COLO829 (cell line): ENCODE results near the gene SHH.
A peak's percentile ranks its signal among the peaks of the same experiment; 100 is the strongest.
"Not testable (repeated sequence)": the region's sequence is repeated elsewhere in the genome, so short reads cannot be mapped to it uniquely, and the experiment has no call there.

ENCODE experiments used
- DNase-seq: peaks from one replicate; pipeline ENCODE4 v3.0.0; 2012; ENCODE audit warnings: low spot score

The SHH gene

DNA sequence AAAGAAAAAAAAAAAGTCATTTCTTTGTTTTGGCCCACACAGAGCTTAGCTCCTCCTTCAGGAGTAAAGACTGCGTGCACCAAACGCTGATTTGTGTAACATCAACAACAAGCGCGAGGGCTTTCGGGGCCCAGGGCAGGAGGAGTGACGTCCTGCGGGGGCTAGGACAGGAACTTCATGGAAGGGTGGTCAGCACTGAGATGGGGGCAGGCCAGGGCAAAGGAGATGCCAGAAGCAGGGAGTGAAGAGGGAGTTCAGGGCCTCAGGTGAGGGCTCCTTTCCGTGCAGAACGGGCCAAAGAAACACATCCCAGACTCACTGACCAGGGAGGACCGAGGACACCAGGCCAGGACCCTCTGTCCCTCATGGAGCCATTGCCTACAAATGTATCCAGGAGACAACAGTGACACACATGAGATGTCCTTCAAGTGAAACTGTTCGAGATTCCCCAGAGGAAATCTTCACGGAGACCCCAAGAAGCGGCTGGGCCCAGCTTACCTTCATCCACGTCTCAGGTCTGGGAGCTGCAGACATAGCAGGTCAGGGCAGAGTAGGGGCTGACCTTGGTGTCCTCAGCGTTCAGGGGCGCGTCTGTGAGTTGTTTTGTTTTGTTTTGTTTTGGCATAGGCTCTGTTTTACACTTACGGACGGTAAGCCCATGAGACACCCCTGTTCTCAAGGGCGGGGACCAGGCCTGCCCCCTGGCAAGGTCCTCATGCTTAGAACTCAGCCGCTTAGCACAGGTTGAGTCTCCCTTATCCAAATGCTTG lies 30.4 kb upstream of the SHH start:
- no peak for DNase-seq

DNA sequence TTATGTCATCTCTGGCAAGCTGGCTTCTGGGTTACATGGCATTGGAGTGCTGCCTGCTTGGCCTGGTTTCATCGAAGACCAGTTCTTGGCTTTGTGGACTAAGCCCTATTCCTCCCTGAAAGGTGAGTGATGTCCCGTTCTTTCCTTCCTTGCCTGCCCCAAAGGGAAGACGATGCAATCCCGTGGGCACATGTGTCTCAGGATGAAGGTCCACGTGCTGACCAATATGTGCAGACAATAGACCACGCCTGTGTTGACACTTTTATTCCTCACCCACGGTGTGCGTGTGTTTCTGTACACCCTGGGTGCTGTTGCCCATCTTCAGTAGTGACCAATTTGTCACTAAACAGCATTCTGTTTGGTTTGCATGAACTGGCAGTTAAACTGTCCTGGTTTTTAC lies 28.6 kb upstream of the SHH start:
- DNase-seq = no peak

DNA sequence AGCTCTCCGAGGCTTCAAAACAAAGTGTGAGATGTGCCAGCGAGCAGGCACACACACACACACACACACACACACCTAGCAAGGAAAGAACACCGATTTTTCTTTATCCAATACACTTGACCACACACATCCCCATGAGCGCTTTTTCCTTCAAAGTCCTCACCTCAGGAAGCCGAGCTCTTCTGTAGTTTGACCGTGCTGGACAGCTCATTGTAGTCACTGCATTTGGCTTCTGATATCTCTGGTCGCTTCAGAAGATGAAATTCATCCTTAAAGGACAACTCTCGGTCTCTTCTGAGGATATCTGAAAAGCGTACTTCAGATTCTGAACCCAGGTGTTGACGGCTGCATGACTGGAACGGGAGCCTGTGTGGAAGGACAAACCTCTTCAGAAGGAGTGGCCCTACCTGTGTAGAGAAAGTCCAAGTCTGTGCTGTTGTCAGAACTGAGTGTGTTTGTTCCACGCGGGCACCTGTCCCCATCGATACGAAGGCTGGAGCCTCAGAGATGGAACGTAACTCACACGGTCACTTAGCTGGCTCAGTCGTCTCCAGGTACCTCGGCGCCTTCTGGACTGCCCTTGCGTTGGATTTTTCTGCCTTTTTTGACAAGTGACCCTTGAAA lies 28.1 kb upstream of the SHH start:
- no peak for DNase-seq

DNA sequence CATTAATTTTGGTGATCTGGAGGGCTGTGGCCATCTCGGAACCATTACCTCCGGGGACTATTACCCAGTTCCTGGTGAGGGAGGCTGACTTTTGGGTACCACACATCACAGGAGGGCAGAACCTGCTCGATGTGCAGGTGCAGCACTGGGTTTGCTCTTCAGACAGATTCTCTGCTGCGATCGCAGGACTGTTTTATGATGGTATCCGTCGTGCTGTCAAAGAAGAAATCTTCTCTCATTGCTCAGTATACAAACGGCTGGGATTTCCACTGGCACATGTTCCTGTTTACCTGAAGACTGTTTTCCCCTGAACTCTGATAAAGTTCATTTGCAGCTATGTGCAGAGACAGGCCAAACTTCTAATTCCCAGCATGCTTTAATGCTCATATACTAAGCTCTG lies 27.2 kb upstream of the SHH start:
- DNase-seq = no peak

DNA sequence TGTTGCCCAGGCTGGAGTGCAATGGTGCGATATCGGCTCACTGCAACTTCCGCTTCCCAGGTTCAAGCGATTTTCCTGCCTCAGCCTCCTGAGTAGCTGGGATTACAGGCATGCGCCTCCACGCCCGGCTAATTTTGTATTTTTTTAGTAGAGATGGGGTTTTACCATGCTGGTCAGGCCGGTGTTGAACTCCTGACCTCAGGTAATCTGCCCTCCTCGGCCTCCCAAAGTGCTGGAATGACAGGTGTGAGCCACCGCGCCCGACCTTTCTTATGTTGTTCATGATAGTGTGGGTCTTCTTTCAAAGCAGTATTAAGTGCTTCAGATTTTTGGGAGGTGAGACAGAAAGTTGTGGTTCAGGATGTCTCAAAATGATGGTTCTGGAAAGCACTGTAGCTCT lies 26.0 kb upstream of the SHH start:
- DNase-seq = not testable (repeated sequence)

DNA sequence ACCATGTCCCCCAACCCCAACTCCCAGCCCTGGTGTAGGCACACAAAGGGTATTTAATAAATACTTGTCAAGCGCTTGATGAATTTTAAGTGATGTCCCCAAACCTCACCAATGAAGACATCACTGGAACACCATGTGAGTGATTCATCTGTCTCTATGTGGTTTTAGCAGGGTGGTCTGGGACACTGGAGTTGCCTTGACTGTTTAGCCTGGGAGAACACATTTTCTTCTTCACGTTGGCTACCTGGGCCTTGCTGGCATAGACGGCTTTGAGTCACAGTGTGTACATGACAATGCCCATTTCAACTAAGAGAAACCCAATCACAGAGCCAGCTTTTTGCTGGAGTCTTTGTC lies 24.8 kb upstream of the SHH start:
- DNase-seq = no peak

DNA sequence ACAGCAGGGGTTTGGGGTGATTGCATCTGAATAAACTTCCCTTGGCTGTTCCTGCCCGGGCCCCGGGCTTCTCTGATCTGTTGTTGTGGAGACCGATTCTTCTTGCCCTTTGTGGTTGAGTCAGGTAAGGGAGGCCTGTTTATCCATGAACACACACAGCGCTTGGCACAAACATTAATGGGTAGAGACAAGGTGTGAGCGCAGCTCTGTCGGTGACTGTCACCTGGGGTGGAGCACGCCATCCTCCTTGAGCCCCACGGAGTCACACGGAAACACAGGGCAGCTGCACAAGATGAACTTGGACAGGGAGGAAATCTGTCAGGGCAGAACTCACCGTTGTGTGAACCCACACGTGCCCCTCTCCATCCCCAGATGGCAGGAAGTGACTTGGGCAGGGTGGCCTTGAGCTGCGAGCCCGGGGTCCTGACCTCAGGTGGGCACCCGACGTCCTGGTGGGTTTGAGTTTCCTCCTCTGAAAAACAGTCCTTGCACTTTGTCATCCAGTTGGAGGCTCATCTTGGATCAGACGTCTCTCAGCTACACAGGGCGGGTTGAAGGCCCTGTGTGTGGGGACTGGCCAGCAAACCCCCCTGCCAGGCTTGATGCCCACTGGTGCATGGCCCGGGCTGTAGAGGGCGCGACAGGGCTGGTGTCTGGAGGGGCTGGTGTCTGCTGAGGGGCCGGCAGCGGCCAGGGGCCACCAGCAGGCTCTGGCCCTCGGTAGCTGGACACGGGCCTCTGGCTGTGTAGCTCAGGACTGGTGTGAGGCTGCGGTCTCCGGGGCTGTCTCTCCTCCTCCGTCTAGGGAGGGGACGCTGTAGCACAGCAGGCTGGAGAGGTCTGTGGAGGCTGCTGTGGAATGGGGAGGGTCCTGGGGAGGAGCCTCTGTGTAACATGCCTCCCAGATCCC lies 24.2 kb upstream of the SHH start:
- DNase-seq = no peak

DNA sequence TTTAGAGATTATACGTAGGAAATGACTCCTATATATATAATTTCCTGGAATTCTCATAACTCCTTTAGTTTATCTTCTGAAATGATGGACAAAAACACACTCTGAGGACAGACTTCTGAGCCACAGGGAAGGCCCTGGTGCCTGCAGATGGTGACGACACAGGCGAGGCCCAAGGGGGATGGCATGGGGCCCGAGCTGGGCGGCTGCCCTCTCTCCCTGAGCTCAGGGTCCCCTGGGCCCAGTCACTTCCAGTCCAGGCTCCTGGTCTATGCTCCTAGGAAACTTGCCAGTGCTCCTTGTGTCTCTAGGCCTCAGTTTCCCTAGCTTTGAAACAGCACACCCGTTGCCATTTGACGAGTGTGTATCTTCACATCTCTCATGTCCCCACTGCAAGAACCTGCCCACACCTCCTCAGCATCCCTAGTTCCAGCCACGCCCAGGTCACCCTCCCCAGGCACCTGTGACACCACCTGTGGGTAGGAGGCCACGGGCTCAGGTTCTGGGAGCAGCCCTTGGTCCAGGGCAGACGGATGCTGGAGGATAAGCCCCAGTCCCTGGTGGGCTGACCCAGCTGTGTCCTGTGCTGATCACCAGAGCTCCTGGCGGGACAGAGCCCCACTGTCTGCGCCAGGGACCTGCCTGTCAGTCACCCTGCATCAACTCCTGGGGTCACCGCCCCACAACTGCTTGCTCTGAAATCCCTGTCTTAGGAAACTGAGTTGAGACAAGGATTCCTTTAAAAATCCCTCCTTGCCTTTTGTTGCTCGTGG lies 23.4 kb upstream of the SHH start:
- DNase-seq = no peak

DNA sequence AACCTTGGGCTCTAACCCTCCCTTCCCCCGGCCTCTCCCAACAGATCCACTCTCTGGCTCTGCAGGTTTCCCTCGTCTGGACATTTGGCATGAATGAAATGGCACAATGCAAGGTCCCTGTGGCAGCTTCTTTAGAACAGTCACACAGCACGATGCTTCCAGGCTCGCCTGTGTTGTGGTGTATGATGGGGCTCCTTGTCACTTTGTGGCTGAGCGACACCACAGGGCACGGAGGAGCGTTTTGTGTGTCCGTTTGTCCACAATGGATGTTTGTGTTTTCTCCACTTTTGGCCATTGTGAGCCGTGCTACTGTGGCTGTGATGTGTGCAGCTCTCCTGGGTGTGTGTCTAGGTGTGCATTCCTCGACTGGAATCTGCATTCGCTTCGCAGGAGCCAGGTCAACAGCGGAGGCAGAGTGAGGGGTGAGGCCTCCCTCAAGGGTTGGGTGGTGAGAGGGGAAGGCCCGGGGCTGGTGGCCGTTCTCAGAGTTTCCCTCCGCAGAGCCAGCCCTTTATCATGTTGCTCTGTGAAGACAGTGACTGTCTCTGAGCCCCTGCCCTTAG lies 22.3 kb upstream of the SHH start:
- no peak for DNase-seq

DNA sequence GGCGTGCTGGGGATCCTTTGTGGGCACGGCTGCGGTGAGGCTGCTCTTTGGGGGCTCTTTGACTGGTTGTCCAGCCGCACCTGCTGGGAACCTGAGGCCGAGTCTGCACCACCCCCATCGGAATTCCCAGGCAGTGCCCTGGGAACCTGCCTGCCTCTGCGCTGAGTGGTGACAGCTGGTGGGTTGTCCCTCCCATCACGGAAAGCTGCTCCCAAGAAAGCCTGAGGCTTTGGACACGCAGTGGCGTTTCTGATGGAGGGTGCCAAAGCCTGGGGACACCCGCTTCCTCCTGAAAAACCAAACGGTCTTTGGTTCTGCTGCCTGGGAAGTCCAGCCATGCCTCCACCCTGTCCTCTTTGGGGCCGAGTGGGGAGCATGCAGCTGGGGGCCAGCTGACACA lies 21.4 kb upstream of the SHH start:
- no peak for DNase-seq

DNA sequence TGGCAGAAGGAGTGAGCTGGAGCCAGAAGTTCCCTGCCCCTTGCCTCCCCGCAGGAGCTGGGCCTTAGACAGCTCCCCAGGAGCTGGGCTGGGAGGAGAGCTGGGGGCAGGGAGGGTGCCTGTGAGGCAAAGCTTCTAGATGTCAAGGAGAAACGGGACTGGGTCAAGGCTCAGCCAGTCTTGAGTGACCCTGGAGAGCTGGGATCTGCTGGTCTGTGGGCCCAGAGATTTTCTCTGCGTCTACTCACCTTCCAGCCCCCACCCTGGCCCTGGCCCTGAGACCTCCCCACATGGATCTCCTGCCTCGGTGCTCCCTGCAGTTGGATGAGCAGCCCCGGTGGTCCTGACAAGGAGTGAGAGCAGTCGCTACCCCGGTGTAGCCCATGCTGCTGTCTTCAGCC lies 20.3 kb upstream of the SHH start:
- no peak for DNase-seq

DNA sequence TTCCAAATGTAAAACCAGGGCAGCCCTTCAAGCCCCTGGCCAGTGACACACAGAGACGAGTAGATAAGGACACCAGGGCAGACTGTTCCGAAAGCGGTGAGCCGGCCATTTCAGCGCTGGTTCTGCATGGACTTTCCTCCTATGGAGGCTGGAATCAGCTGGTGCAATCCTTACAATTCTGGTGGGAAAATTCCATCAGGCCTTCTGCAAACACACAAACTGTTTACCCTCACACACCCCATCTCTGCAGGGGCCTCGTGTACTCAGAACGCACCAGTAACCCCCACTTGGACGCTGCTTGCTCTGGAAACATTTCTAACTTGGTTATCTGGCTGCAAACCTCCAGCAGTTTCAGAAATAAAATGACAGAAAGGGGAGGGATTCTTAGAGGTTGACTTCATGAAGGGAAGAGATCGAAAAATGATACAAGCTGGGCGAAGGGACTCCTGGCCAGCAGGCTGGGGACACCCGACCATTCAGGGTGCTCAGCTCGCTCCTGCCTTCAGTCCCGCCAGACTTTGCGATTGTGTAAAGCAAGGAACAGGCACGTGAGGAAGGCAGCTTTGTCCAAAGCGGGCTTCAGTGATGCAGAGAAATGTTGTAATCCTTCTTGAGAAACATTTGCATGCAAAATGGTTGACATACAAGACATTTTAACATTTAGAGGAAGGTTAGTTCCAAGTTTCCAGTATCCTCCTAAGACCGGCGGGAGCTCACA lies 19.7 kb upstream of the SHH start:
- no peak for DNase-seq

DNA sequence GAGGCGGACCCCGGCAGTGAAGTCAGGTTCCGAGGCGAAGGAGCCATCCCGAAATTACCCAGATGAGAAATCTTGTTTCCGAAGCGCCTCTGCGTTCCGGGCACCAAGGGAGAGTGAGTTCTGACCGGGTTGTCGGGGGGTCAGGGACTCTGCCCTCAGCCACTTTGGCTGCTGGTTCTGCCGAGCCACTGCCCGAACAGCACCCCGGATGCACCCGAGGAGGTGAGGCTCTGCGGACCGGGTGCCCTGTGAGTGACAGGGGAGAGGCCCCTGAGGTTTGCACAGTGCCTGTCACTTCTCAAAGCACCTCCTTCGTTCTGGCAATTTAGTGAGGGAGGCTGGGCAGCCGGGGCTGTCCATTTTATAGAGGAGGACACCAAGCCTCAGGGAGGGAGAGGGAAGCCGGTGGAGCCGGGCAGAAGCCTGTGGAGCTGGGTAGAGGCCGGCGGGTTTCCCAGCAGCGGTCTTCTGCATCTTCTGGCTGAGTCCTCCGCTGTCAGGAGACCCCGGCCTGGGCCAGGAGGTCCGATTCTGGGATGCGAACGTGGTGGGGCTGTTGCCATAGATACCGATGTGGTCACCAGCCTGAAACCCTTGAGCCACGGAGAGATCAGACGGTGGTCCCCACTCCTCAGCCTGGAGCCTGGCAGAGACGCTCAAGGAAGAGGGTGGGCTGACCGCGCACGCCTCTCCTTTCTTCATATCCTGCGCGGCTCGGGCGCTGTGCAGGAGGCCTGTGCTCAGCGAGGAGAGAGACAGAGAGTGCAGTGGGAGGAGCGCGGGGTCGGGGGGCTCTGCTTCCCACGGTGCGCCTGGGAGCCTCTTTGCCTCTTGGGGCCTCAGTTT lies 18.9 kb upstream of the SHH start:
- DNase-seq = no peak

DNA sequence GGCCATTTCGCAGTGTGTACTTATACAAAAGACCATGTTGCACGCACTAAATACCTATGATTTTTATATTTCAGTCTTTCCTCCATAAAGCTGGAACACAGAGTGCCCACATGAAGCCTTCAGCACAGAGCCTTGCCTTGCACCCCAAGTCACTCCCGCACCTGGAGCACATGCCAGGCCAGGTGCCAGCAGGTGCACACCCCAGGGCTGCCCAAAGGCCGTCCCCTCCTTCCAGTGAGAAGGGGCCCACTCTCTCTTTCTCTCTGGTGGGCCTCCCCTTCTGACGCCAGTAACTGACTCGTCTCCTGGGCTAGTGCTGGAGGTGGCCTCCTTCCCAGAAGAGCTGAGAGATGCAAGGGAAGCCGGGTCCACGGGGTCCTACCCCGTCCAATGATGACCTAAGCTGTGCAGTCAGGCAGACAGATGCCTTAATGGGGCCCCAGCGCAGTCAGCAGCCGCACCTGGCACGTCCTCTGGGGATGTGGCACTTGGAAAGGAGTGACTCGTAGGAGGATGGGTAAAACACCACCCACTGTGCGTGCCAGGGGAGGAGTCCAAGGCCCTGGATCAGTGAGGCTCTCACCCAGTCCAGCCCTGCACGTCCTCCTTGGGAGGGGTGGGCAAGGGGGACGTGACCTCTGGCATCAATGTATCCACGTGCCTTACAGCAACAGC lies 17.7 kb upstream of the SHH start:
- no peak for DNase-seq

DNA sequence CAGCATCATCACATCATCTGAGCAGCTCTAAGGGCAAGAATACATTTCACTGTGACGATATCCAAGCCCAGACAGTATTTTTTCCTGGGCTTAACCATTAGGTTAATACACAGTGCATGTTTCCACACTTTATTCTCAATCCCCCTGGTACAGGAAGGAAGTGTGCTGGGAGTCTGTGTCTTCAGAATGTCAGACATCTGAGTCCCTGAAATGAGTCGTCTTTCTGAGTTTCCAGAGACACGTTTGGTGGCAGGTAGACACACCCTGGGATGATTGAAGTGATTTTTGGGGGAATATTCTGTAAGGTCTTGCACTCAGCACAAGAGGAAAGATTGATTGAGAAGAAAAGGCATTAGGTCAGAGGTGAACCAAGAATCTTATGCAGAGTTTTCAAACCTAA lies 13.1 kb upstream of the SHH start:
- DNase-seq = no peak

DNA sequence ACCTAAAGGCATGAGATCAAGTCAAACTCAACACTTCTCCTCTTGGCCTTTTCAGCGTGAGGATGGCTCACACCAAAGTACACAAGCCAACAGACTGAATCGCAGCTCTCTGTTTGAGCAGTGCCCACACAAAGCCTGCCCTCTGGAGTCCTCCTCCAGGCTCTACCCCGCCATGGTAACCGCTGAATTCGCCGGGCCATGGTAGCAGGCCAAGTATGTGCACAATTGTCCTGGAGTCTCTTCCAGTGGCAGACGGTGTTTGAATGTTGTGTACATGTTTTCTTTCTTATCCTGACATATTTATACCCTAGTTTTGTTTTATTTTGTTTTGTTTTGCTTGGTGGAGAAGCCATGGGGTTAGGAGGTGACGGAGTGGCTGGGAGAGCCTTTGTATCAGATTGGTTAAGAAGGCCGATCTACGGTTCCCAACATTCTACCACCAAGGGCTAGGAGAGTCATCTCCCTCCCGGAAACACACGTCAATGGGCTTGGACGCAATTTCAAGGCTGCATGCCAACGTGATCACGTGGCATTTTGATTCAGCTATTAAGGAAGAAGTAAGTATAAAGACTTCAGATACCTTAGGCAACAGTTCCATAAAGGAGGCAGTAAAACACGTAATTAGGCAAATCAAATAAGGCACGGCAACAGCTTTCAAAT lies 12.1 kb upstream of the SHH start:
- peak; percentile 10 for DNase-seq

DNA sequence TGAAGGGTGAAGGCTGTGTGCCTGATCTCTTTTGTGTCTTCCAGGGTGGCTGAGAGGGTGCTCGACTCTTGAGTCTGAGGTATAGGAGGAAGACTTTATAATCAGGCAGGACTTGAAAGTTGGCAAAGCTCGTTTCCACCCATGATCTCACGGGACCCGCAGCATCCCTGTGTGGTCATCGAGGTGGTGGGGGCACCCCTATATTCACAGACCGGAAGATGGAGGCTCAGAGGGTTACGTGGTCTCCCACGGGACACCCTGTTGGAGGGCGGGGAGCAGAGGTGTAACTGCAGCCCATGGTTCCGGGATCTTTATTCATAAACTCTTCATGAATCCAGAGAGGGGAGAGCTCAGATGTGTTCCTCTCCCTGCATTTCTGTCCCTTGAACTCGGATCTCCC lies 9.6 kb upstream of the SHH start:
- DNase-seq = no peak

DNA sequence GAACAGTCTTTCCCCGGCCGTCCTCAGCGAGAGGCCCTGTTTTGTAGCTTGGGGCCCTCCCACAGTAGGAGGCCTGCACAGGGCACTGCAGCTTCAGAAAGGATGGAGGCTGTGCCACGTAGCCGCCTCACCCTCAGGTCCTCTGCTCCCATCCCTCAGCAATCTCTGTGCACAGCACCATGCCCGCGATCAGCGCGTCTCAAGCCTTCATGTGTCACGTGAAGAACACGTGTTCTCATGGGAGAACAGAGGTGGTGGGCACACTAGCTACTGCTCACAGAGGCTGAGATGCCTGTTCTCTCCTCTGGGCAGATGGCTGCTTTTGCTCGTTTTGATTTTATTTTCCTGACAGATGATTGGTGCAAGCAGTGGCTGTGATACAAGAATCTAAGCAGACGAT lies 8.5 kb upstream of the SHH start:
- no peak for DNase-seq

DNA sequence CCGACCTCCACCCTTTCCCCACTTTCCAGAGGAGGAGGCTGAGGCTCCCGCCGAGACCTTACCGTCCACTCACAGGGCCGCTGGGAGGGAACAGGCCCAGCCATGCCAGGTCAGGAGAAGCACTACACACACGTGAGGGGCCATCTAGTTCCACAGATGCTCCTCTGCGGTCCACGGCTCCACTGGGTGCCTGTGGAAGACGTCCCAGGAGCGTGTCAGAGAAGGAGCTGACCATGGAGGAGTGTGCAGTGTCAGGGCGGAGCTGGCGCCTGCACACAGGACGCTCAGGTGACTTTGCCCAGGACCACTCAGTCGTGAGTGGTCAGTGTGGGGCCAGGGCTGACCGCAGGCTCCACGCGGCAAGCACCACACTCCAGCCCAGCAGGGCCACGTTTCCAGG lies 8.0 kb upstream of the SHH start:
- DNase-seq = no peak
